GM12878 (cell line): Measurements from ENCODE around the gene NDUFA7. TPM values are rescaled to one million over a fixed set of nuclear protein-coding genes. Genes with fewer than 3 reads are reported as not detected.
A peak's percentile ranks its signal among the peaks of the same experiment; 100 is the strongest.

Source experiments
- ATAC-seq: fragments of 200-7000 bp; cut with Tn5 transposase; 3 replicates; pipeline ENCODE4 v1.9.1; 2020; ENCODE audit warnings: mild to moderate bottlenecking, moderate library complexity
- BruUV-seq: library from RNA; stranded (reverse); fragments of 400-500 nt; replicated peaks from 2 replicates; lab custom pipeline; 2021; lab: Mats Ljungman, UMichigan
- CTCF ChIA-PET: fragments of 300-600 bp; sonication (Branson Sonifier 250); formaldehyde crosslinking; extraction: SDS; loops from one replicate; lab custom pipeline; 2021; ENCODE audit warnings: inconsistent platforms; lab: Yijun Ruan, JAX
- POLR2A ChIA-PET: fragments of 350-600 bp; formaldehyde crosslinking; extraction: SDS; loops from one replicate; lab custom pipeline; 2021; ENCODE audit warnings: inconsistent platforms; lab: Charles Lee
- RAD21 ChIA-PET: fragments of 300-600 bp; sonication (Branson Sonifier 250); formaldehyde crosslinking; loops from one replicate; lab custom pipeline; 2023; ENCODE audit warnings: antibody characterized with exemption; ENCODE audit not compliant: unreplicated experiment; lab: Charles Lee
- SMC1A ChIA-PET: fragments of 300-600 bp; sonication (Branson Sonifier 250); formaldehyde crosslinking; loops from one replicate; lab custom pipeline; 2023; ENCODE audit not compliant: unreplicated experiment, uncharacterized antibody; lab: Charles Lee
- DNase-seq: peaks from one replicate; pipeline ENCODE4 v3.0.0-alpha.2; 2011; ENCODE audit warnings: low read depth, low spot score
- FAIRE-seq: peaks from 3 replicates; lab custom pipeline; 2011; peaks lifted over from hg19 to GRCh38; lab: Jason Lieb, UNC
- H2AFZ ChIP-seq: 2 replicates; pipeline ENCODE4 v1.6.0; 2011; ENCODE audit warnings: low read depth, low read length, control low read depth; ENCODE audit not compliant: control insufficient read depth
- H3K27ac ChIP-seq: 2 replicates; pipeline ENCODE4 v1.5.1; 2011; ENCODE audit warnings: control low read depth; ENCODE audit not compliant: control insufficient read depth, insufficient read depth
- H3K27me3 ChIP-seq, 2 experiments: replicated peaks in 1 of 2; 2 replicates each; pipeline versions ENCODE4 v1.6.0 to v1.6.1; 2011; ENCODE audit warnings: low read length in 1 of 2; ENCODE audit not compliant: control insufficient read depth in 2 of 2, insufficient read depth in 2 of 2
- H3K36me3 ChIP-seq, 2 experiments: 2 replicates each; pipeline ENCODE4 v1.5.1; 2011; ENCODE audit warnings: low read length in 1 of 2; ENCODE audit not compliant: control insufficient read depth in 2 of 2, insufficient read depth in 2 of 2
- H3K4me1 ChIP-seq: 2 replicates; pipeline ENCODE4 v1.6.1; 2011; ENCODE audit warnings: mild to moderate bottlenecking, low read length, moderate library complexity, mixed read lengths; ENCODE audit not compliant: control insufficient read depth, insufficient read depth
- H3K4me2 ChIP-seq: 2 replicates; pipeline ENCODE4 v1.6.0; 2011; ENCODE audit warnings: control low read depth; ENCODE audit not compliant: control insufficient read depth, insufficient read depth
- H3K4me3 ChIP-seq: fragments of 200-600 bp; sonication (generic); 2 replicates; pipeline ENCODE4 v1.5.1; 2016
- H3K79me2 ChIP-seq: 2 replicates; pipeline ENCODE4 v1.6.0; 2011; ENCODE audit warnings: low read length; ENCODE audit not compliant: control insufficient read depth, insufficient read depth
- H3K9ac ChIP-seq: 2 replicates; pipeline ENCODE4 v1.8.0; 2011; ENCODE audit warnings: low read length, control low read depth, mixed read lengths; ENCODE audit not compliant: control insufficient read depth, insufficient read depth
- H3K9me3 ChIP-seq: replicated peaks from 3 replicates; pipeline ENCODE4 v1.5.1; 2011; ENCODE audit warnings: mild to moderate bottlenecking, low read length; ENCODE audit not compliant: control insufficient read depth, insufficient read depth
- H4K20me1 ChIP-seq: 2 replicates; pipeline ENCODE4 v1.6.0; 2011; ENCODE audit not compliant: control insufficient read depth, insufficient read depth
- CBFB ChIP-seq: IDR thresholded peaks from 2 replicates; pipeline ENCODE4 v1.6.1; 2016; ENCODE audit warnings: antibody characterized with exemption, low read depth
- EZH2 ChIP-seq: IDR thresholded peaks from 2 replicates; pipeline ENCODE4 v1.6.1; 2012; ENCODE audit warnings: low read depth, mild to moderate bottlenecking, control low read depth, inconsistent platforms, low read length, borderline replicate concordance; ENCODE audit not compliant: control insufficient read depth
- FOS ChIP-seq: IDR thresholded peaks from 3 replicates; pipeline ENCODE4 v1.6.1; 2011; ENCODE audit warnings: borderline replicate concordance; ENCODE audit not compliant: insufficient read length; ENCODE audit errors: extremely low read depth
- HDAC6 ChIP-seq: fragments of 200-600 bp; sonication (generic); IDR thresholded peaks from one replicate; pipeline ENCODE4 v1.8.0; 2017; ENCODE audit warnings: antibody characterized with exemption; ENCODE audit not compliant: unreplicated experiment
- IKZF2 ChIP-seq, 2 experiments: fragments of 450-650 bp; IDR thresholded peaks; 2 replicates each; pipeline ENCODE4 v1.6.1; 2017; ENCODE audit warnings: mild to moderate bottlenecking in 2 of 2, moderate library complexity in 2 of 2
- IRF3 ChIP-seq: fragments of 450-650 bp; IDR thresholded peaks from 2 replicates; pipeline ENCODE4 v1.6.1; 2014; ENCODE audit warnings: mild to moderate bottlenecking
- MEF2A ChIP-seq: IDR thresholded peaks from 2 replicates; pipeline ENCODE4 v1.6.1; 2011; ENCODE audit warnings: low read depth, mild to moderate bottlenecking, low read length, moderate library complexity; ENCODE audit not compliant: insufficient read depth
- MTA2 ChIP-seq: fragments of 450-650 bp; IDR thresholded peaks from 2 replicates; pipeline ENCODE4 v1.6.1; 2016; ENCODE audit warnings: low read depth, mild to moderate bottlenecking, moderate library complexity
- MTA3 ChIP-seq: IDR thresholded peaks from 2 replicates; pipeline ENCODE4 v1.6.1; 2012; ENCODE audit warnings: low read length, inconsistent platforms, borderline replicate concordance
- NKRF ChIP-seq: fragments of 450-650 bp; conservative IDR thresholded peaks from 2 replicates; pipeline ENCODE4 v1.6.1; 2017; ENCODE audit warnings: mild to moderate bottlenecking, moderate library complexity
- NR2F1 ChIP-seq: fragments of 450-650 bp; conservative IDR thresholded peaks from 2 replicates; pipeline ENCODE4 v1.6.1; 2017; ENCODE audit warnings: mild to moderate bottlenecking
- PML ChIP-seq: IDR thresholded peaks from 2 replicates; pipeline ENCODE4 v1.6.1; 2012; ENCODE audit warnings: low read length, inconsistent platforms
- SMARCA5 ChIP-seq: fragments of 450-650 bp; IDR thresholded peaks from 2 replicates; pipeline ENCODE4 v1.6.1; 2017; ENCODE audit warnings: mild to moderate bottlenecking
- ZBTB33 ChIP-seq: fragments of 450-650 bp; IDR thresholded peaks from 2 replicates; pipeline ENCODE4 v1.6.1; 2017; ENCODE audit warnings: mild to moderate bottlenecking
- WGBS: methylation state at CpG from one replicate; pipeline ENCODE4 v1.1.6; 2016; ENCODE audit warnings: low lambda C conversion rate; ENCODE audit not compliant: insufficient replicate concordance, insufficient coverage; ENCODE audit errors: missing lambda C conversion rate; 5-methylcytosine and 5-hydroxymethylcytosine counted together
- in situ Hi-C: fragments of 300-500 bp; cut with MboI; formaldehyde crosslinking; loops from 9 replicates; pipeline ENCODE4 v1.14.3; 2018; ENCODE audit warnings: mixed read lengths
- intact Hi-C: fragments of 100-400 bp; cut with micrococcal nuclease; formaldehyde crosslinking; loops from one replicate; pipeline ENCODE4 v1.14.2; 2022; ENCODE audit not compliant: unreplicated experiment
- polyA plus RNA-seq, 11 experiments: library from polyadenylated mRNA; depleted of rRNA in 4 of 11; unstranded in 6 of 11; stranded (reverse) in 5 of 11; fragments of >200 nt; fragmentation: Nextera tagmentation in 4 of 11; fragmentation: Illumina TruSeq in 1 of 11; extraction: Ambion mirVana in 4 of 11; extraction: Trizol in 1 of 11; gene quantifications; 1 replicate in 1 of 11; 2 replicates in 10 of 11; pipeline versions ENCODE4 v1.2.1 to v1.2.3, GENCODE V29; 2011 to 2016; ENCODE audit warnings: inconsistent platforms in 2 of 11, missing spikeins in 2 of 11, low read depth in 1 of 11
- total RNA-seq, 4 experiments: library from RNA; depleted of rRNA in 3 of 4; stranded (reverse); fragments of >200 nt in 3 of 4; fragmentation: Illumina TruSeq in 1 of 4; extraction: Trizol in 1 of 4; gene quantifications; 2 replicates each; pipeline versions ENCODE4 v1.2.1 to v1.2.3, GENCODE V29; 2013 to 2021
- TF ChIP-seq, protein P1 (sequence below): fragments of 450-650 bp; formaldehyde crosslinking; IDR thresholded peaks from 2 replicates; pipeline ENCODE4 v1.4.0; 2020; ENCODE audit warnings: mild to moderate bottlenecking, moderate library complexity

The NDUFA7 gene
- total and polyA plus RNA-seq, 10 of the 15 experiments (the other 5 are each of a cell fraction or from before 2014, with no cell fraction given): 79.0 to 360 (median 174) TPM

DNA sequence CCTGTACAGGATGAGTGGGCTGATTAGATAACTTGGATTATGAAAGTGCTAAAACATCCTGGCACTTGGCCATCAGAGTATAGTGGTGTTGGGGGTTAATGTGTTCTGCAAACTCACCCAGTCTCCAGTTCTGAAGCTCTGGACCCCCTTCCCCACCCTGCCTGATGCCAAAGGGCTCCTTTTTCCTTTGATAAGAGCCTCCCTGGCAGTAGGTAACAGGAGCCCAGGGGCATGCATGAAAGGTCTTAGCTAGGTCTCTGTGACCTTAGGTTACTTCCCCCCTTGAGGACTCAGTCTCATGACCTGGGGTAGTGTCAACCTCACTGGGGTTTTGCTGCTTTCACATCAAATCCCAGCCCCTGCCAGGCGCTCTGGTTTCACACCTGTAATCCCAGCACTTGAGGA, 2.6 kb upstream of the NDUFA7 start:
- Histone ChIP-seq H3K79me2 (peaks cover 36% of the 10 kb centered on the region), H3K4me2 (peak overlapping the region; percentile 7; the same call in 1 of the 2 replicates), H3K27me3 (no peaks in the 10 kb centered on the region), H4K20me1 (no peaks in the 10 kb centered on the region), H3K27ac (no peak overlapping the region), H3K9ac (no peak overlapping the region), H3K36me3 (peaks cover 5 to 10% of the 10 kb centered on the region in 2 experiments), H3K4me3 (0 out of 2 replicates have a peak overlapping the region, but pooled peaks have one; percentile 98), H3K4me1 (peaks cover 21% of the 10 kb centered on the region), H2AFZ (no peak overlapping the region), H3K9me3 (no peaks in the 10 kb centered on the region)
- no peak for ATAC-seq
- ChIA-PET RAD21 (no interaction called here), POLR2A (interaction anchor here (0.6 kb wide), 1 partner anchor 368 kb away, joined by 5 read pairs; no protein-coding TSS in a partner anchor), SMC1A (interaction anchor here (0.7 kb wide), 1 partner anchor 173 kb away, joined by 3 read pairs; no protein-coding TSS in a partner anchor), CTCF (interaction anchor here (0.6 to 1.4 kb wide), 3 partner anchors 19 to 1123 kb away, joined by 3 to 6 read pairs (median 3); no protein-coding TSS in a partner anchor)
- WGBS: 50% methylated on average over 1 of the region's 1 CpG
- DNase-seq: no peak
- in situ Hi-C loops: no loop called here
- intact Hi-C loops: loop anchor here (5.0 kb wide), 1 partner anchor 56 kb away; no protein-coding TSS in a partner anchor
- no TSS peak for BruUV-seq
- FAIRE-seq: no peak
- TF ChIP-seq NR2F1: 0 out of 2 replicates have a peak, but pooled peaks have one; percentile 18
- TF ChIP-seq CBFB: no peak
- TF ChIP-seq MTA2: peak; percentile 17; the same call in 1 of the 2 replicates
- TF ChIP-seq FOS: no peak
- TF ChIP-seq MEF2A: no peak
- no peak for TF ChIP-seq EZH2
- TF ChIP-seq HDAC6: no peak
- TF ChIP-seq MTA3: no peak
- TF ChIP-seq IRF3: no peak
- TF ChIP-seq, protein P1, sequence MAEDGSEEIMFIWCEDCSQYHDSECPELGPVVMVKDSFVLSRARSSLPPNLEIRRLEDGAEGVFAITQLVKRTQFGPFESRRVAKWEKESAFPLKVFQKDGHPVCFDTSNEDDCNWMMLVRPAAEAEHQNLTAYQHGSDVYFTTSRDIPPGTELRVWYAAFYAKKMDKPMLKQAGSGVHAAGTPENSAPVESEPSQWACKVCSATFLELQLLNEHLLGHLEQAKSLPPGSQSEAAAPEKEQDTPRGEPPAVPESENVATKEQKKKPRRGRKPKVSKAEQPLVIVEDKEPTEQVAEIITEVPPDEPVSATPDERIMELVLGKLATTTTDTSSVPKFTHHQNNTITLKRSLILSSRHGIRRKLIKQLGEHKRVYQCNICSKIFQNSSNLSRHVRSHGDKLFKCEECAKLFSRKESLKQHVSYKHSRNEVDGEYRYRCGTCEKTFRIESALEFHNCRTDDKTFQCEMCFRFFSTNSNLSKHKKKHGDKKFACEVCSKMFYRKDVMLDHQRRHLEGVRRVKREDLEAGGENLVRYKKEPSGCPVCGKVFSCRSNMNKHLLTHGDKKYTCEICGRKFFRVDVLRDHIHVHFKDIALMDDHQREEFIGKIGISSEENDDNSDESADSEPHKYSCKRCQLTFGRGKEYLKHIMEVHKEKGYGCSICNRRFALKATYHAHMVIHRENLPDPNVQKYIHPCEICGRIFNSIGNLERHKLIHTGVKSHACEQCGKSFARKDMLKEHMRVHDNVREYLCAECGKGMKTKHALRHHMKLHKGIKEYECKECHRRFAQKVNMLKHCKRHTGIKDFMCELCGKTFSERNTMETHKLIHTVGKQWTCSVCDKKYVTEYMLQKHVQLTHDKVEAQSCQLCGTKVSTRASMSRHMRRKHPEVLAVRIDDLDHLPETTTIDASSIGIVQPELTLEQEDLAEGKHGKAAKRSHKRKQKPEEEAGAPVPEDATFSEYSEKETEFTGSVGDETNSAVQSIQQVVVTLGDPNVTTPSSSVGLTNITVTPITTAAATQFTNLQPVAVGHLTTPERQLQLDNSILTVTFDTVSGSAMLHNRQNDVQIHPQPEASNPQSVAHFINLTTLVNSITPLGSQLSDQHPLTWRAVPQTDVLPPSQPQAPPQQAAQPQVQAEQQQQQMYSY (CRISPR knock-in tag): no peak
- TF ChIP-seq ZBTB33: no peak
- TF ChIP-seq PML: 0 out of 2 replicates have a peak, but pooled peaks have one; percentile 21
- TF ChIP-seq IKZF2 (IDR thresholded peaks at IDR 0.05): no peak
- TF ChIP-seq SMARCA5: no peak
- no peak for TF ChIP-seq NKRF
